GM10847 (cell line): ENCODE measurements around the gene PAK4.

ENCODE experiments used
- POLR2A ChIP-seq: IDR thresholded peaks from 2 replicates; pipeline ENCODE4 v1.6.1; 2011; ENCODE audit not compliant: insufficient read length; ENCODE audit errors: extremely low read depth

Gene PAK4

DNA sequence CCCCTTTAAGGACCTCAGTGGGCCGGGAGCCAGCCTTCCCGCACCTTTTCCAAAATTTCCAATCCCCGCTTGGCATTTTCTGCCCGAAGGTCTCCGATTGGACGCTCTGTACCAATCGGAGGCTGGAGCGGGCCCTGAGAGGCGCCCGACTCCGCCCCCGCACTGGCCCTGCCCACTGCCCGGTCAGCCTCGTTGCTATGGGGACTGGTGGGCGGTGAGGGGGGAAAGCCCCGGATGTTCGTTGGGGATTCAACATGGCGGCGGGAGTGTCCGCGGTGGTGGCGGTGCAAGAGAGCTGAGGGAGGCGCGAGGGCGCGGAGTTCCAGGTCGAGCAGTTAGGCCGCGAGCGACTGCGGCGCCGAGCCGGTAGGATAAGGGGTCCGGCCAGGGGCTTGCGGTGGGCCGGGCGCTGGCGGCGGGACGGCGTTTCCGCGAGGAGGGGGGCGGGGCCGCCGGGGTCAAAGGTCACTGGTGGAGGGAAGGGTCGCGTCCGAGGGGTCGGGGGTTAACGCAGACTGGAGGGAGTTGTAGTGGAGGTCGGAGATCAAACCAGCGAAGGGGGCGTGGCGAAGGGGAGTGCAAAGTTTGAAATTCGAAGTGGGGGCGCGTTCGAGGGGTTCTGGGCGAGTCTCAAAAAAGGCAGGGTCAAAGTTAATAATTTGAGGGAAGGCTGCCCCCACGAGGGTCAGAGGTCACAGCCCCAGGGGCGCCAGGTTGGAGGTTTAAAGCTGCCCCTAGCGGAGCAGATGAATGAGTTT is at the start of gene PAK4:
PAK4 (plus strand) TSS at position 233 of the 758 bp plus-strand sequence. CDS start 43,768 bp downstream, outside the sequence.
- peak; percentile 71 for TF ChIP-seq POLR2A

DNA sequence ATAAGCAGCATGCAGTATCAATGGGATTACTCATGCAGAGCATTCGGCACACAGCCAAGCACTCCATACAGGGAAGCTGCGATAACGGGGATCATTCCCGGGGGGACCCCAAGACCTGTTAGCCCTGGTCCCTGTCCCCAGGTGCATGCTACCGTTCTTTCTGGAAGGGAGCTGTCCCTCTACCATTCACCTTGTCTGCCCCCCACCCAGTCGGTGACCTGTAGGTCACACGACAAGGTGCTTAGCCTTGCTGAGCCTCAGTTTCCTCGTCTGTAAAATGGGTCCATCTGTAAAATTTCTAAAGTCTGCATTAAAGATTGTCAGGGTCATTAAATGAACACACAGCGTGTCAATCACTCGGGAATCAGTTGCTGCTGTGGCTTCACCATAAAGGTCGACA is 48.3 kb upstream of the PAK4 start:
- TF ChIP-seq POLR2A, result no peak

DNA sequence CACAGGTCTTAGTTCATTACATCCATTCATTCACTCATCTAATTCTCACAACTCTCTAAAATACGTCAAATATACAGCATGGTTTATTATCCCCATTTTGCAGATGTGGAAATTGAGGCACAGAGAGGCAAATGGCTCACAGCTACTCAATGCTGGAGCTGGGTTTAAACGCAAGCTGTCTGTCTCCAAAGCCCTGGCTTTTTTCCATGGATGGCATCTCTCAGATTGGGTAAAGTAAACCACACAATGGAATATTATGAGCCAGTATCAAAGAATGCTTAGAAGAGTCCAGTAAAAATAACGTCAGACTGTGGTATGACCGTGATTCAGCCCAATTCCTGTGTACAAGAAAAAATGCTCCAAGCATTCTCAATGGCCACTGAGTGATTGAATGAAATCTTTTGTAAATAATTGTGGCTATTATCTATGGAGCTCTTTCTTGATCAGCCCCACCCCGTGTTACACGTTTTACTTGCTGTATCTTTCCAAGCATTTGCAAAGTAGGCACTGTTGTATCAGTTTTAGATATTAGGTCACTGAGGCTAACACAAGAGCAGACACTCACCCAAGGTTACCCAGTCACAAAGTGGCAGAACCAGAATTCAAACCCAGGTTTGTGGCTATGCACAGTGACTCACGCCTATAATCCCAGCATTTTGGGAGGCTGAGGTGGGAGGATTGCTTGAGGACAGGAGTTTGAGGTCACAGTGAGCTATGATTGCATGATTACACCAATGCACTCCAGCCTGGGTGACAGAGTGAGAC is 47.0 kb upstream of the PAK4 start:
- TF ChIP-seq POLR2A, result no peak

DNA sequence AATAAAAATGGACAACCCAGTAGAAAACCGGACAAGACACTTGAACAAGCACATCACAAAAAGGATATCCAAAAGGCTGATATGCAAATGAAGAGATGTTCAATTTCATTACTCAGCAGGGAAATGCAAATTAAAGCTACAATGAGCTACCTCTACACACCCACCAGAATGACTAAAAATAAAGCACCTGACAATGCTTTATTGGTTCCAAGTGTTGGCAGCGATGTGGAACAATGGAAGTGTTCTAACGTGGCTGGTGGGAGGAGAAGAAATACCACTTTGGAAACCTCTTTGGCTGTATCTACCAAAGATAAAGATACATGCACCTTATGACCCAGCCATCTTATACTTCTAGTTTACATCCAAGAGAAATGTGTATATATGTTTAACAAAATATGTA is 45.2 kb upstream of the PAK4 start:
- TF ChIP-seq POLR2A, result no peak

DNA sequence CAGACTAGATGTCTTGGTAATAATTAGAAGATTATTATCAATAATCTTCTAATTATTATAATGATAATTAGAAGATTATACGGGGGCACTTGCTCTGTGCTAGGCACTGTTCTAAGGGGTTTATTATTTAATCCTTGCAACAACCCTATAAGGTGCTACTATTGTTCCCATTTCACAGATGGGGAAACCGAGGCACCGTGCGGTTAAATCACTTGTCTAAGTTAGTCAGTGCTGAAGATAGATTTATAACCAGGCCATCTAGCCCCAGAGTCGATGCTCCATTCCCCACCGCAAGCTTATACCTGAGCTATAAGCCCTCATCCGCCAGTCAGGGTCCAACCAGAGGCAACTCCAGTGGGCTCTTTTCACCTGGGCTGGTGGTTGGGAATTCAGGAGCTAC is 43.4 kb upstream of the PAK4 start:
- no peak for TF ChIP-seq POLR2A

DNA sequence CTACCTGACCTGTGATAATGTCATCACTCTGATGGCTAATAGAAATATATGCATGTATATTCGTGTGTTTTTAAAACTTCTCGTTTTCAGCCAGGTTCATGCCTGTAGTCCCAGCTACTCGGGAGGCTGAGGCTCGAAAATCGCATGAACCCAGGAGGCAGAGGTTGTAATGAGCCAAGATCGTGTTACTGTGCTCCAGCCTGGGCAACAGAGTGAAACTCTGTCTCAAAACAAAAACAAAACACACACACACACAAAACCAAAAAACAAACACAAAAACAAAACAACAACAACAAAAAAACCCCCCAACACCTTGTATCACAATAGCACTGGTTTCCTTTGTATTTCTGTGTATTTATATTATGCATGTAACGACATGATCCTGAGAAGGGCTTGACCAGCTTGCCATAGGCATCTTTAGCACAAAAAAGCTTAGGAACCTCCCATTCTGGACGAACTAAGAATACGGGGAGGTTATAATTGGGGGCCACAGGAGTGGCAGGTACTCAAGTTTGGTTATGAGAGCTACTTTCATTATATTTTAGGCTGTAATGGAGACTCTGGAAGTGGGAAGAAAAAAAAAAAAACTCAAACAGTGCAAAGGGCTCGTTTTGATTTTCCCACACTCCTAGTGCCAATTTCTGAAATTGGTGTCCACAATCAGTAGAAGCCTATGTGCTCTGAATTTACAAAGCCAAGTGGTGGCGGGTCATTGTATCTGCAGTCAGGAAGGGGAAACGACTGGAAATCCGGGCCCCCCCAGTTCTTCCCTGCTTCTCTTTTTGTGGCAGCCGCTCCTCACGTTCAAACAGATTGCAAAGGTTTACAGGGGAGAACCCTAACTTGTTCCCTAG is 42.6 kb upstream of the PAK4 start:
- TF ChIP-seq POLR2A, result no peak

DNA sequence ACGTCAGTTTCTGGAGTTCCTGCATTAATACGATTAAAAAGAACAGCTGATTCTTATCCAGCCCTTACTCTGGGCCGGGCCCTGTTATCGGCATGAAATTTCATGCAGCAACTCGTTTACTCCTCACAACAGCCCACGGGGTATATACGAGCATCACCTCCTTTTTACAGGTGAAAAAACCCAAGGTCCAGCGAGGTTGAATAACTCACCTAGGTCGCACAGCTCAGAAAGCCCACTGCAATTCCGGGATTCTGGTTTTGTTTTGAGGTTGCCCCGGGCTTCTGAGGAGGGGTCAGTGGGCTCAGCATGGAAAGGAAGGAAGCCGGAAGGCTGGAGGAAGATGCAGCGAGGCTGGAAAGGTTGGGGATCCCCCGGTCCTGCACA is 42.0 kb upstream of the PAK4 start:
- TF ChIP-seq POLR2A, result no peak

DNA sequence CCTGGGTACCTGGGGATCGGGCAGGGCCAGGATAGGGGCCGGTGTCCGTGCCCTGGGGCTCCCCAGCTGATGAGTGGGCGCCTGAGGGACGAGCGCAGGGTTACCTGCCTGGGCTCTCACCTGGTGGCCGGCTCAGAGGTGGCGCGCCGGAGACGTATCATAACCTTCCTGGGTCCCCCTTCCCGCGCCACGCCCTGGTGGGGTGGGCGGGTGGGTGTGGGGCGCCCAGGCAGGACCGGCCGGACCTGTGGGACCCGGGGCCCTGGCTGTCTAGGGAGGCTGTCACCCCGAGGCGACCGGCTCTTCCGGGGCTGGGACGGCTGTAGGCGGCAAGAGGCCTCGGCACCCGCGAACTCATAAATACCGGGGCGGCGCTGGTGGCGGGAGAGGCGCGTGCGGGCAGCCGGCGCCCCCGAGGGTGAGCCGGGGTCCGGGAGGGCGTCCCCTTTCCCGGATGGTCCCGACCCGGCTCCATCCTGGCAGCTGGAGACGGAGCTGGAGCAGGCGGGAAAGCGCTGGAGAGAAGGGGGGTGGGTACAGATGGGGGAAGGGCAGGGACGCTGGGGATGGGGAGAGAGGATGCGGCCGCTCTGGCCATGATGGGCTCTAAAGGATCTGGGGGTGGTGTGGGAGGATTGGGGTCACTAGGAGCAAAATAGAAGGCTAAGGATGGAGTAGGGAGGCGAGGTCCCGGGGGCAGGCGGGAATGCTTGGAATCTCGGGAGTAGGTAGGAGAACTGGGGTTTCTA is 41.4 kb upstream of the PAK4 start, which contains the start of gene ACP7:
ACP7 (plus strand) TSS at position 386 of the 749 bp plus-strand sequence. CDS start 902 bp downstream, outside the sequence.
- TF ChIP-seq POLR2A, result no peak

DNA sequence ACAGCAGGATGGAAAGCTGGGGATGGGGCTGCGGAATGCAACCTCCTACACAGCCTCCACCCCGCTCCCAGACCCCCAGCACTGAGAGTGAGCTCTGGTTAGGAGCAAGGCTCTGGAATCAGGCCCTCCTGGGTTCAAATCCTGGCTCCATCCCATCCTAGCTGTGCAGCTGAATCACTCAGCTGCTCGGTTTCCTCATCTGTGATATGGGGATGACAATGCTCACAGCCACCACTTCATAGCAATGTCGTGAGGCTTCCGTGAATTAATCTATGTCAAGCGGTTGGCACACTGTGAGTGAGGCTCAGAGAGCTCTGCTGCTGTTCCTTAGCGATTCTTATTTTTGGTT is 40.9 kb upstream of the PAK4 start:
- no peak for TF ChIP-seq POLR2A

DNA sequence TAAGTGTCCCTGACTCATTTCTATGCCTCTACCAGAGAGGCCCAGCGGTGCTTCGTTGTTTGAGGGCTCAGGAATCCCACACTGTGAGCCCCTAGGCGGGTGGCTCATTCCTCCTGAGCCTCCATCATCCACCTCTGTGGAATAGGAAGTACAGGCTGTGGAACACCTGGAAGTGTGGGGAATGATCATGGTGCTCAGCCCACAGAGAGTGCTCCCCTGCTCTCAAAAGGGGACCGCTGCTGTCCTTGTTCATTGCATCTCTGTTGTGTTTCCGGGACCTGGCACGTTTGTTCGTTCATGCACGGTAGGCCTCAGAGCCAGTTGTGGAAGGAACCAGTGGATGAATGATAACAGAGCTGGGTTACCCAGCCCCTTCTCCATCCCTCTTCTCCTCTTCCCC is 40.2 kb upstream of the PAK4 start:
- no peak for TF ChIP-seq POLR2A

DNA sequence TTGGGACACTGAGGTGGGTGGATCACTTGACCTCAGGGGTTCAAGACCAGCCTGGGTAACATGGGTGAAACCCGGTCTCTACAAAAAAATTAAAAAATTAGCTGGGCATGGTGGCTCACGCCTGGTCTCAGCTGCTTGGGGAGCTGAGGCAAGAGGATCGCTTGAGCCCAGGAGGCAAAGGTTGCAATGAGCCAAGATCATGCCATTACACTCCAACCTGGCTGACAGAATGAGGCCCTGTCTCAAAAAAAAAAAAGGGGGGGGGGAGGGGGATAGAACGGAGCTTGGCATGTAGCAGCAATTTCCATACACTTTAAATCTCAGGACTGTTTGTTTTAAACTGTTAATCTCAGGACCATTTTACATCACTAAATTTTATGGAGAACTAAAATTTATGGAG is 39.2 kb upstream of the PAK4 start:
- no peak for TF ChIP-seq POLR2A

DNA sequence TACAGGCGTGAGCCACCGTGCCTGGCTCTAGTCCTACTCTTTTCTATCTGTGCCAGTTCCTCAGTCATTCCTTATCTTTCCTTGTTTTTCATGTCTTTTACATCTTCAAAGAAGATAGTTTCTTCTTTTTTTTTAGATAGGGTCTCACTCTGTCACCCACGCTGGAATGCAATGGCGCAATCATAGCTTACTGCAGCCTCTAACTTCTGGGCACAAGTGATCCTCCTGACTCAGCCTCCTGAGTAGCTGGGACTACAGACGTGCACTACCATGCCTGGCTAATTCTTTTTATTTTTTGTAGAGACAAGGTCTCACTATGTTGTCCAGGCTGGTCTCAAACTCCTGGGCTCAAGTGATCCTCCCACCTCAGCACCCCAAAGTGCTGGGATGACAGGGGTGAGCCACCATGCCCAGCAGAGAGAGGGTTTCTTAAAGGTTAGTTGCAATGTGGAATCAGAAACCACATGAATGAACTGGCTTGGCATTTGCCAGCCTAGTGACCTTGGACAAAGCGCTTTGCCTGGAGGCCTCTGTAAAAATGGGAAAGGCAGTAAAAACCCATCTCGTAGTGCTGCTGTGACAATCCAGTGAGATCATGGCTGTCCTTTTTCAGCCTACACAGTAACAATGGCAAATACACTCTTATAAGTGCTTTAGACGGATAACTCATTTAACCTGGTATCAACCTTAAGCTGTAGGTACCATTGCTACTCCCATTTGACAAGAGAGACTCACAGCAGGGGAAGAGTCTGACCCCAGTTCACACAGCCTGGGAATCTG is 37.5 kb upstream of the PAK4 start:
- no peak for TF ChIP-seq POLR2A

DNA sequence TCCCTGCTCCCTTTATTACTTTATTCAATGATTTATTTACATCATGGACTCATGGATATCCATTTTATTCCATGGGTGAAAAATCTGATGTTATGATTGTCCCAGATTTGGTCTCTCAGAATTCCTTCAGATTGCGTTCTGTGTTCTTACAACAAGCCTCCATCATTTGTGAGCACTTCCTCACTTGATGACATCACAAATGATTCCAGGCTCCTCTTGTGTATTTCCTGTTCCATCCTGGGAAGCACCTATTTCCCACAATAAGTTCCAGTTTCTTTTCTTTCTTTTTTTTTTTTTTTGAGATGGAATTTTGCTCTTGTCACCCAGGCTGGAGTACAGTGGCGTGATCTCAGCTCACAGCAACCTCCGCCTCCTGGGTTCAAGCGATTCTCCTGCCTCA is 34.7 kb upstream of the PAK4 start:
- no peak for TF ChIP-seq POLR2A

DNA sequence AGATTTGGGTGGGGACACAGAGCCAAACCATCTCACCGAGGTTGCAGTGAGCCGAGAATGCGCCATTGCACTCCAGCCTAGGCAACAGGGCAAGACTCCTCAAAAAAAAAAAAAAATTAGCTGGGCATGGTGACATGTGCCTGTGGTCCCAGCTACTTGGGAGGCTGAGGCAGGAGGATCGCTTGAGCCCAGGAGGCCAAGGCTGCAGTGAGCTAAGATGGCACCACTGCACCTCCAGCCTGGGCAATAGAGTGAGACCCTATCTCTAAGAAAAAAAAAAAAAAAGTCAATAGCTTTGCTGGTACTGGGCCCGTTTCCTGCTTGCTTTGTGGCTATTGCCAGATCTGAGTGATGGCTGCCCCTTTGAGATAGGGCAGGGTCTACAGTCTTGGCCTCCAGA is 28.3 kb upstream of the PAK4 start:
- no peak for TF ChIP-seq POLR2A
